Kidney (tissue), 14 donors: ENCODE measurements around the gene THAP4. TPM values are rescaled to one million over a fixed set of nuclear protein-coding genes. Genes with fewer than 3 reads are reported as not detected.

Experiments
- DNase-seq, 5 donors: peaks; one replicate each; pipeline ENCODE4 v3.0.0-alpha.2; 2013 to 2020
- FAIRE-seq: peaks from 2 replicates; lab custom pipeline; 2012; peaks lifted over from hg19 to GRCh38; lab: Jason Lieb, UNC
- H3K27ac ChIP-seq, 2 donors: one replicate each; pipeline ENCODE4 v1.7.0; 2013; ENCODE audit warnings: low read depth in 2 of 2, low read length in 2 of 2, inconsistent platforms in 1 of 2
- H3K27me3 ChIP-seq: one replicate; pipeline ENCODE4 v1.7.1; 2013; ENCODE audit warnings: low read length, inconsistent platforms; ENCODE audit not compliant: control insufficient read depth, insufficient read depth
- H3K36me3 ChIP-seq, 3 donors: one replicate each; pipeline versions ENCODE4 v1.7.0 to v1.7.1; 2013; ENCODE audit warnings: low read length in 3 of 3, control low read depth in 1 of 3, inconsistent platforms in 1 of 3; ENCODE audit not compliant: insufficient read depth in 3 of 3, control insufficient read depth in 2 of 3
- H3K4me1 ChIP-seq, 3 donors: one replicate each; pipeline versions ENCODE4 v1.7.0 to v1.7.1; 2013; ENCODE audit warnings: low read length in 3 of 3, inconsistent platforms in 1 of 3, low read depth in 1 of 3; ENCODE audit not compliant: control insufficient read depth in 2 of 3, insufficient read depth in 2 of 3
- H3K4me3 ChIP-seq, 3 donors: one replicate each; pipeline versions ENCODE4 v1.7.0 to v1.8.1; 2013; ENCODE audit warnings: low read length in 3 of 3, control low read depth in 1 of 3, inconsistent platforms in 1 of 3
- H3K9ac ChIP-seq, 3 donors: one replicate each; pipeline versions ENCODE4 v1.7.0 to v1.7.1; 2013; ENCODE audit warnings: low read length in 3 of 3, control low read depth in 1 of 3, inconsistent platforms in 1 of 3
- H3K9me3 ChIP-seq, 3 donors: one replicate each; pipeline versions ENCODE4 v1.7.0 to v1.7.1; 2013; ENCODE audit warnings: low read length in 3 of 3, control low read depth in 1 of 3, inconsistent platforms in 1 of 3; ENCODE audit not compliant: control insufficient read depth in 2 of 3, insufficient read depth in 1 of 3
- CTCF ChIP-seq: IDR thresholded peaks from 3 replicates; pipeline ENCODE4 v1.5.1; 2012; ENCODE audit warnings: mild to moderate bottlenecking, moderate library complexity, borderline replicate concordance; ENCODE audit not compliant: insufficient read depth; ENCODE audit errors: extremely low read depth
- intact Hi-C: fragments of 100-400 bp; cut with DNase I; formaldehyde crosslinking; loops from one replicate; pipeline ENCODE4 v1.11.1; 2022
- polyA plus RNA-seq: library from polyadenylated mRNA; stranded (reverse); fragments of 350-450 nt; fragmentation: Illumina TruSeq; extraction: RNeasy Lipid Tissue Mini Kit (QIAGEN cat#74804); gene quantifications from one replicate; pipeline ENCODE4 v1.2.3, GENCODE V29; 2014; ENCODE audit warnings: low read depth, low replicate concordance; ENCODE audit not compliant: insufficient read depth
- total RNA-seq: library from RNA; stranded (reverse); fragmentation: NEBNext Ultra II Directional; extraction: Animal tissue kit (Norgen Biotek cat#: 25700); gene quantifications from one replicate; pipeline ENCODE4 v1.2.1, GENCODE V29; 2021
- donor health status: control.
- donor health status: control.
- donor health status: control.
- donor health status: control.
- donor health status: control.
- donor health status: DM: yes; HTN: yes; CAD: no.
- donor health status: Normal renal cell carcinoma (clear cell type).

Gene THAP4
- total and polyA plus RNA-seq, 2 donors from 2014 or later, result 68.0 to 184 TPM

- H3K27ac ChIP-seq, result no peak overlapping the region
- DNase-seq (peak in 1 of 5 donors; percentile 65), FAIRE-seq (no peak)
- no peak overlapping the region for H3K4me3 ChIP-seq
- no peaks in the 10 kb centered on the region for H3K9me3 ChIP-seq
- H3K9ac ChIP-seq, result no peak overlapping the region
- H3K27me3 ChIP-seq, result no peaks in the 10 kb centered on the region
- TF ChIP-seq CTCF, result no peak
- no peaks in the 10 kb centered on the region for H3K36me3 ChIP-seq
- H3K4me1 ChIP-seq, result no peaks in the 10 kb centered on the region
- intact Hi-C loops, result no loop called here
Measured at GRCh38 chr2:241571821-241572620, 64.9 kb downstream of the THAP4 start.

GRCh38 chr2:241570961-241571581 is 65.9 kb downstream of the THAP4 start:
- DNase-seq, result peak in 1 of 5 donors; percentile 72
- Histone ChIP-seq H3K4me3 (no peak overlapping the region), H3K9ac (no peak overlapping the region), H3K9me3 (no peaks in the 10 kb centered on the region), H3K4me1 (no peaks in the 10 kb centered on the region), H3K36me3 (no peaks in the 10 kb centered on the region), H3K27ac (no peak overlapping the region), H3K27me3 (no peaks in the 10 kb centered on the region)
- intact Hi-C loops, result no loop called here
- FAIRE-seq, result no peak
- no peak for TF ChIP-seq CTCF

GRCh38 chr2:241569831-241570281 is 67.1 kb downstream of the THAP4 start:
- Histone ChIP-seq H3K27ac (no peak overlapping the region), H3K36me3 (no peaks in the 10 kb centered on the region), H3K9me3 (no peaks in the 10 kb centered on the region), H3K4me3 (no peak overlapping the region), H3K9ac (no peak overlapping the region), H3K27me3 (no peaks in the 10 kb centered on the region), H3K4me1 (no peaks in the 10 kb centered on the region)
- FAIRE-seq (no peak), DNase-seq (peak in 1 of 5 donors; percentile 55)
- TF ChIP-seq CTCF, result no peak
- intact Hi-C loops, result no loop called here
